GM18858 (cell line): ENCODE measurements around the gene MTG1.
"Not testable (repeated sequence)": the region's sequence is repeated elsewhere in the genome, so short reads cannot be mapped to it uniquely, and the experiment has no call there.

ENCODE experiments used
- ATAC-seq: cut with Tn5 transposase; IDR thresholded peaks from one replicate; pipeline ENCODE4 v1.9.1; 2021; ENCODE audit not compliant: unreplicated experiment

Gene MTG1

DNA sequence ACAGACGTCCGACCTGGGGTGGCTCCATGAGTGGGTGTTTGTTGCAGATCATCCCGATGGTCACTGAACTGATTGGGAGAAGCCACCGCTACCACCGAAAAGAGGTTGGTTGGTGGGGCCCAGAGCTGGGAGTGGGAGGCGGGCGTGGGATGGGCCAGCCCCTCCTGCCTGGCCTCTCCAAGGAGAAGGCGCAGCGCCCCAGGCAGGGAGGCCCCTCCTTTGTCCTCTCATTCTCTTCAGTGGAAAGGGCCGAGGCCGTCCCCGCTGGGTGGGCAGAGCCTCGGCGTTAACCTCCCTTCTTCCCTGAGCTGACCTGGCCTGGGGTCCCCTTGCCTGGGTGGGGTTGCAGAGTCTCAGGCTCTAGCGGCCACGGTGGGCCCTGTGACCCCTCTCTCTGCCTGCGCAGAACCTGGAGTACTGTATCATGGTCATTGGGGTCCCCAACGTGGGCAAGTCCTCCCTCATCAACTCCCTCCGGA is 5.2 kb downstream of the MTG1 start:
- ATAC-seq = no peak

DNA sequence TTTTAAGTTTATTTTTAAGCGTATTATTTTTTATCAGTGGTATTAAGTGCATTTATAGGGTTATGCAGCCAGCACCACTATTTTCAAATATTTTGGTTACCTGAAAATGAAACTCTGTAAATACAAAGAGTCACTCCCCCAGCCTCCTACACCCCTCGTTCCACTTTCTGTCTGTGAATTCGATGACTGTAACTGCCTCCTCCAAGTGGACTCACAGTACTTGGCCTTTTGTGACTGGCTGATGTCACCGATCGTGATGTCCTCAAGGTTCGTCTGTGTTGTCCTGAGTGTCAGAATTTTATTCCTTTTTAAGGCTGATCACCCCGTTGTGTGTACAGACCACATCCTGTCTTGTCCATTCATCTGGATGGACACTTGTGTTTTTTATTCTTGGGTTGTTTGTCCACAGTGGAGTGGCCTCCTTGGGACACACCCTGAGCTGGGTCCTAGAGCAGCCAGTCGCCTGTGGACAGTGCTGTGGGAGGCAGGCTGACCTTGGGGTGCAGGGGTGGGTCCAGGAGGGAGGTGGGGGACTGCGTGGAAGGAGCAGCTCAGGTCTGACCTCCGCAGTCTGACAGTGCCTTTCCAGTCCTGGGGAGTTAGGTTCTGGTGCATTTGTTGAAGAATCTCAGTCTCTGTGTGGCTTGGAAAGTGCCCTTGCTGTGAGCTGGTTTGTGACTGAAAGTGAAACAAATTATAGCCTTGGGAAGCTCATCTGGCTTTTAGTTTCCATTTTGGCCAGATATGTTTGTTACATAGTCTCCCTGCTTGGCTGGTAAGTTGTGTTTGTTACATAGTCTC is 6.9 kb downstream of the MTG1 start:
- ATAC-seq = peak; percentile 58

DNA sequence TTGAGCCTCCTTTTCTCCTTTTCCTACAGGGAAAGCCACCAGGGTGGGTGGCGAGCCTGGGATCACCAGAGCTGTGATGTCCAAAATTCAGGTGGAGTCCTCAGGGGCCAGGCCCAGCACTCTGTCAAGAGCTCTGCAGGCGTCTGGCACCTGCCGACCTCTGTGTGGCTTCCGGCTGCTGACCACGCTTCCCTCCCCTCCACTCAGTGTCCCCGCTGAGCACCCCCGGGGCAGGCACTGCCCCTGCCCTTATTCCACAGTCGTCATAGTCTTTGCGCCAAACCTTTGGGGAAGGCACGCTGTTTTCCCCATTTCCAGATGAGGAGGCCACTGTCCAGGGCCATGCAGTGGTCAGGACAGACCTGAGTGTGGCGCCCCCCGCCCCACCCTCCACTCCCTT is 7.5 kb downstream of the MTG1 start:
- no peak for ATAC-seq

DNA sequence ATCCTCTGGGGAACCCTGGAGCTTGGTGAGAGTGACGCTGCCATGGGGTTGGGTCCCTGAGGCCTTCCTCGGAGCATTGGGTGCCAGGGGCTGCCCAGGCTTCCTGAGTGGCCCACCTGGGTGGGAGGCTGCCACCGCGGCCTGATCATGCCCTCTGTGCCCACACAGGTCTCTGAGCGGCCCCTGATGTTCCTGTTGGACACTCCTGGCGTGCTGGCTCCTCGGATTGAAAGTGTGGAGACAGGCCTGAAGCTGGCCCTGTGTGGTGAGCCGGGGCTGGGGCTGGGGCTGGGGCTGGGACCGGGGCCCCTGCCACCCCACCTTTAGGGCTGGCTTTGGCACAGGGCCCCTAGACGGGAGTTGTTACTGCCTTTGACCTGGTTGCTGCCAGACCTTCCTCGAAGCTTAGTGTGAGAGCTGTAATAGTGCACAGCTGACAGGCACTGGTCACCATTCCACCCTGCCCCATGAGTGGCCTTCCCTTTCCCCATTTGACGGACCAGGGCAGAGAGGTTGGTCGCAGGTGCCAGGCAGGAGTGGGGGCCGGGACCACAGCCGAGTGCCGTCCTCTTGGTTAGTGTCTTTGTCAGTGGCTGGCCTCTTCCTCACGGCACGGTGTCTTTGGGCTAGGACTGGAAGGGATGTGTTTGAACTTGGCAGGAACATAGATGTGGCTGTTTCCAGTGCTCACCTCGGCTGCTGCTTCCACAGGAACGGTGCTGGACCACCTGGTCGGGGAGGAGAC is 8.2 kb downstream of the MTG1 start:
- ATAC-seq = no peak

DNA sequence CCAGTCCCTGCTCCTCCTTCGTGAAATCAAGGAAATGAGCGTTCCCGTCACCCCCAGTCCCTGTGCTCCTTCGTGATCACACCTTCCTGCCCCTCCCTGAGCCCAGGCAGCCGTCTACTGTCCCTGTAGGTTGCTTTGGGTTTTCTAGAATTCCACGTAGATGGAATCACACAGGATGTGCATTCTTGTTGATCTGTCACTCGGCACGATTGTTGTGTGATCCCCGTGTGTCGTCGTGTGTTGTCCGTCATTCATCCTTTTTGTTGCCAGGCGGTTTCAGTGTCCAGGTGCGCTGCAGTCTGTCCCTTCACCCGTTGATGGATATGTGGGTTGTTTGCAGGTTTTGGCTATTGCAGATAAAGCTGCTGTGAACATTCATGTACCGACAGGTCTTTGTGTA is 9.4 kb downstream of the MTG1 start:
- no peak for ATAC-seq

DNA sequence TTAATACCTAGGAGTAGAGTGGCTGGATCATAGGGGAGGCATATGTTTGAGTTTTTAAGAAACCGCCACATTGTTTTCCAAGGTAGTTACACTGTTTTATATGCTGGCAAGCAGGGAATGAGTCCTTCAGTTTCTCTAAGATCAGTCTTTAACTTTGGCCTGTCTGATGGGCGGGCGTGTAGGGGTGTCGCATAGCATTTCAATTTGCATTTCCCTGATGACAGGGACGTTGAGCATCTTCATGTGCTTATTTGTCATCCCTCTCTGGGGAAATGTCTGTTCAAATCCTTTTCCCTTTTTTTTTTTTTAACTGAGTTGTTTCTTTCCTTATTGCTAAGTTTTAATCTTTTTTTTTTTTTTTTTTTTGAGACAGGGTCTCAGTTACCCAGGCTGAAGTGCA is 9.8 kb downstream of the MTG1 start:
- no peak for ATAC-seq

DNA sequence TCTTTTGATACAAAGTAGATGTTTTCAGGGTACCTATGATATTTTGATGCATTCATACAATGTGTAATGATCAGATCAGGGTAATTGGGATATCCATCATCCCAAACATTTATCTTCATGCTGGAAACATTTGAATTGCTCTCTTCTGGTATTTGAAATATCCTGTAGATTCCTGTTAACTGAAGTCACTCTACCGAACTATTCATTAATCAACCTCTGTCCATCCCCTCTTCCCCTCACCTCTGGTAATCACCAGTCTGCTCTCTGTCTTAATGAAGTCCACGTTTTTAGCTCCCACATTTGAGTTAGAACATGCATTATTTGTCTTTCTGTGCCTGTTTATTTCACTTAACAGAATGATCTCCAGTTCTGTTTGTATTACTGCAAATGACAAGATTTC is 11.3 kb downstream of the MTG1 start:
- no peak for ATAC-seq

DNA sequence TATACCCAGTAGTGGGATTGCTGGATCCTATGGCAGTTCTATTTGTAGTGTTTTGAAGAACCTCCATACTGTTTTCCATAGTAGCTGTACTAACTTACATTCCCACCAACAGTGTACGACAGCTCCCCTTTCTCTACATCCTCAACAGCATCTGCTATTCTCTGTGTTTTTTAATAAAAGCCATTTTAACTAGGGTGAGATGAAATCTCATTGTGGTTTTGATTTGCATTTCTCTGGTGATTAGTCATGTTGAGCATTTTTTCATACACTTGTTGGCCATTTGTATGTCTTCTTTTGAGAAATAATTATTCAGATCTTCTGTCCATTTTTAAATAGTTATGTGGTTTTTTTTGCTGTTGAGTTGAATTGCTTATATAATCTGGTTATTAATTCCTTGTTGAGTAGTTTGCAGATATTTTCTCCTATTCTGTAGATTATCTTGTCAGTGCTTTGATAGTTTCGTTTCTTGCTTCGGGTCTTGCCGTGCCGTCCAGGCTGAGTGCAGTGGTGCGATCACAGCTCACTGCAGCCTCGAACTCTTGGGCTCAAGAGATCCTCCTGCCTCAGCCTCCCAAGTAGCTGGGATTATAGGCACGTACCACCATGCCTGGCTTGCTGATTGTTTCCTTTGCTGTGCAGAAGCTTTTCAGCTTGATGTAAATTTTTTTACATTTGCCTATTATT is 12.0 kb downstream of the MTG1 start:
- ATAC-seq = peak; percentile 51

DNA sequence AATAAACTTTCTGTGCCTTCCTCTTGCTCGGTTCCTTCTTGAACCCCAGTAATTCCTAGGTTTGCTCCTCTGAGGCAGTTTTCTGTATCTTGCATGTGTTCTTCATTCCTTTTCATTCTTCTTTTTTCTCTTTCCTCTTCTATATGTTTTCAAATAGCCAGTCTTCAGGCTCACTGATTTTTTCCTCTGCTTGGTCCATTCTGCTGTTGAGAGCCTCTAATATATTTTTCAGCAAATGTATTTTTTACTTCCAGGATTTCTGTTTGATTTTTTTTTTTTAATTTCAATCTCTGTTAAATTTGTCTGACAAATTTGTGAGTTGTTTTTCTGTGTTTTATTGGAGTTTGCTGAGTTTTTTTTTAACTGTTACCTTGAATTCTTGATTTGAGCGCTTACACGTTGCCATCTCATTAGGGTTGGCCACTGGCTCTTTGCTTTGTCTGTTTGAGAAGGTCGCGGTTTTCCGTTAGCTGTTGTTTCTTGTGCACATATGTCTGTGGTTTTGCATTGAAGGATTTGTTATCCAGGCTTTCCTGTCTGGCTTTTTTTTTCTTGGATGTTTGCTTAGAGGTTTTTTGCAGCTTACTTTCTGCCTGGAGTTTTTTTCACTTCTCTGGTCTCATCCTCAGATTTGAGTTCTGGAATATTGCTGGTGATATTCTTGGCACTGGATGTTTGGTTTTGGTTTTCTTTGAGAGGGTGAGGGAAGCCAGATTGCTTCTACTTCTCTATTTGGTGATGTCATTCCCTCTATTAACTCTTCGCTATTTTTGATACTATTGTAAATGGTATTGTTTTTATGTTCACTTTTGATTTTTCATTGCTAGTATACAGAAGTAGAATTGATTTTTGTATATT is 17.8 kb downstream of the MTG1 start:
- ATAC-seq = no peak

DNA sequence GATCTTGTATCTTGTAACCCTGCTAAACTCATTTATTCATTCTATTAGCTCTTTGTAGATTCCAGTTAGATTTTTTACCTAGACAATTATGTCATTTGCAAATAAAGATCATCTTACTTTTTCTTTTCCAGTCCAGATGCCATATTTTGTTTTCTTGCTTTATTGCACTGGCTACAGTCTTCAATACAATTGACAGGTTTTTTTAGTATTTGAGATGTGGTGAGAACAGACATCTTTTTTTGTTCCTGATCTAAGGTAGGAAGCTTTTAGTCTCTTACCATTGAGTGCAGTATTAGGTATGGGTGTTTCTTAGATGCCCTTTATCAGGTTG is 18.4 kb downstream of the MTG1 start:
- no peak for ATAC-seq

DNA sequence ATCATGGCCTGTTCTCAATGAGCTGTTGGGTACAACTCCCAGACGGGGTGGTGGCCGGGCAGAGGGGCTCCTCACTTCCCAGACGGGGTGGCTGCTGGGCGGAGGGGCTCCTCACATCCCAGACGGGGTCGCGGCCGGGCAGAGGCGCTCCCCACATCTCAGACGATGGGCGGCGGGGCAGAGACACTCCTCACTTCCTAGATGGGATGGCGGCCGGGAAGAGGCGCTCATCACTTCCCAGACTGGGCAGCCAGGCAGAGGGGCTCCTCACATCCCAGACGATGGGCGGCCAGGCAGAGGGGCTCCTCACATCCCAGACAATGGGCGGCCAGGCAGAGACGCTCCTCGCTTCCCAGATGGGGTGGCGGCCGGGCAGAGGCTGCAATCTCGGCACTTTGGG is 20.4 kb downstream of the MTG1 start:
- ATAC-seq = not testable (repeated sequence)

DNA sequence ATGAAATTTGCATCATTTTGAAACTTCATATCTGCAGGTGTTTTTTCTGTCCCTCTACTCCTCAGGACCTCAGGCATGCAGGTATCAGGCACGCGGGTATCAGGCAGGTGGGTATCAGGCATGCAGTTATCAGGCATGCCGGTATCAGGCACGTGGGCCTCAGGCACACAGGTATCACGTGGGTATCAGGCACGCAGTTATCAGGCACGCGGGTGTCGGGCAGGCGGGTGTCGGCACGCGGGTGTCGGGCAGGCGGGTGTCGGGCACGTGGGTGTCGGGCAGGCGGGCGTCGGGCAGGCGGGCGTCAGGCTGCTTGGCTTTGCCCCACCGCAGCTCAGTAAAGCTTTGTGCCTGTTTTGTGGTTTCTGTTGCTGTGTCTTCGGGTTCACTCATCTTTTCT is 21.8 kb downstream of the MTG1 start:
- no peak for ATAC-seq

DNA sequence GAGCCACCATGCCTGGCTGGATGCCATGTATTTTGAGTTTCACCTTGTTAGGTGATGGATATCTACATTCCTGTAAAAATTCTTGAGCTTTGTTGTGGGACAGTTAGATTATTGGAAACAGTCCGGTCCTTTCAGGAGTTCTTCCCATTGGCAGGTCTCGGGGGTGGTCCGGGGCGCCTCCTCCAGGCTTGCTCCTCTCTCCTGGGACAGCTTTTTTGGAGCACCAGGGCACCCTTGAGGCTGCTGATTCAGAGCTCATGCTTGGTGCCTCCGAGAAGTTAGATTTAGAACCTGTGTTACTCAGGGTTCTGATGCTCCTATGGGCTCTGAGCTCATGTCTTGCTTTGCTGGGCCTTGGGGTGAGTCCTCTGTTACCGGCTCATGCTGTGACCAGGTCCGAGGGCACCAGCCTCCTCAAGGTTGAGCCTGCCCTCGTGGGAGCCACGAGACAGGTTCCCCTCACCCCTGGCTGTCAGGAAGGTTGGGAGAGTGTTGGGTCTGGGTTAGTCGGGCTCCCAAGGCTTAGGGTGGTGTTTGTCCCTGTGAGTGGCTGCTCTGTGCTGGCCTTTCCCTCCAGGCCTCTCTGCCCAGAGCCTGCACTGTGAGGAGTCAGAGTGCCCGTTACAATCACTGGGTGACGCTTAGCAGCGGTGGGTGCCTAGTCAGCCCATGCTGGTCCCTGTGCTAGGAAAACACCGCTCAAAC is 24.5 kb downstream of the MTG1 start:
- no peak for ATAC-seq

DNA sequence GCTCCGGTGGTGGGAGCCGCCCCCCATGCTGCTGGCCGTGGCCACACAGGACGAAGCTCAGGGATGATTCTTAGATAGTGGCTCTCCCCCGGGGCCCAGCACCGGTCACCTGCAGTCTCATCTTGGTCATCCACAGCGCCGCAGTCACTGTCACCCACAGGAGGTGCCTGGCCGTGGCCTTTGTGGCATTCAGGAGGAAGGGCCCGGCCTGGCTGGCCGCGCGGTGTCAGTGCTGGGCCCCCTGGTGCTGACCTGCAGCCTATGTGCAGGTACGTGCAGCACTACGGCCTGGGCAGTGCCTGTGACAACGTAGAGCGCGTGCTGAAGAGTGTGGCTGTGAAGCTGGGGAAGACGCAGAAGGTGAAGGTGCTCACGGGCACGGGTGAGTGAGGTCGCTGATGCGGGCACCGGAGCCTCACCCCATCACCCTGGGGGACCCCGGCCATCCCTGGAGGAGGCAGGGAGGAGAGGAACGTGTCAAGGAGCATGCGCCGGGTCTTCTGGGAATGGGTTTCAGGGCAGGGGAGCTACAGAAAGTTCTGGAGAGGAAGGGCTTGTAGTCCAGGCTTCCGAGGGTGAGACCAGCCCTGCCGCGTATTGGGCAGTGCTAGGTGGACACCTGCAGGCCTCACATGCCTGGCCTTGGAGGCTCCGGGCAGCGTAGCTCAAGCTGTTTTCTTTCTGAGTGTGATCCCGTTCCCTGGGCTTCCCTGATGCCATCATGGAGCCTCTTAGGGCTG is 25.4 kb downstream of the MTG1 start:
- no peak for ATAC-seq

DNA sequence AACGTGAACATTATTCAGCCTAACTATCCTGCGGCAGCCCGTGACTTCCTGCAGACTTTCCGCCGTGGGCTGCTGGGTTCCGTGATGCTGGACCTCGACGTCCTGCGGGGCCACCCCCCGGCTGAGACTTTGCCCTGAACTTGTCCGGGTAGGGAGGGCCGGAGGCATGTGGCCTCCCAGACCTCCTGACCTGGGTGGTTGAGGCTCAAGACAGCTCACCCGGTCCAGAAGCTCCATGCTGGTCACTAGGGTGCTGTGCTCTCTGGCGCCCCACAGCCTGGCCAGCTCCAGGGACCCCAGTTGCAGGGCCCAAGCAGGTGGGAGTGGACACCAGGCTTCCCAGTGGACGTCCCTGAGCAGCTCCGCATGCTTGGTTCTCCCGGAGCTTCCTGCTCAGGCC is 26.1 kb downstream of the MTG1 start:
- no peak for ATAC-seq

DNA sequence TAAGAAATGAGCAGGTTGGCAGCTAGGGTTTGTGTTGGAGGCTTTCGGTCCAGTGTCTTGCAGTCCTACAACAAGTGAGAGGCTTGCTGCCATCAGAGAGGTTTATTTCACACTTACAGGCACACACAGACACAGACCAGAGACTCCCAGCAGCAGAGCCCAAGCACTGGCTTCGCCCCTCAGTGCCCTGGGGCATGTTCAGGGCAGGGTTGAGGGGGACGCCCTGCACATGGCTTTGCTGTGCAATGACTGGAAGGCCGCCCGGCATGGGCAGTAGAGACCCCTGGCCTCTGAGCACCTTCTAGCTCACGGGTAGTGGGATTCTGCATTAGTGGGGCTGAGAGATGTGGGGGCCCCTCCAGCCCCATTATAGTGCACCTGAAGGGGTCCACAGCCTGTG is 26.6 kb downstream of the MTG1 start:
- no peak for ATAC-seq

DNA sequence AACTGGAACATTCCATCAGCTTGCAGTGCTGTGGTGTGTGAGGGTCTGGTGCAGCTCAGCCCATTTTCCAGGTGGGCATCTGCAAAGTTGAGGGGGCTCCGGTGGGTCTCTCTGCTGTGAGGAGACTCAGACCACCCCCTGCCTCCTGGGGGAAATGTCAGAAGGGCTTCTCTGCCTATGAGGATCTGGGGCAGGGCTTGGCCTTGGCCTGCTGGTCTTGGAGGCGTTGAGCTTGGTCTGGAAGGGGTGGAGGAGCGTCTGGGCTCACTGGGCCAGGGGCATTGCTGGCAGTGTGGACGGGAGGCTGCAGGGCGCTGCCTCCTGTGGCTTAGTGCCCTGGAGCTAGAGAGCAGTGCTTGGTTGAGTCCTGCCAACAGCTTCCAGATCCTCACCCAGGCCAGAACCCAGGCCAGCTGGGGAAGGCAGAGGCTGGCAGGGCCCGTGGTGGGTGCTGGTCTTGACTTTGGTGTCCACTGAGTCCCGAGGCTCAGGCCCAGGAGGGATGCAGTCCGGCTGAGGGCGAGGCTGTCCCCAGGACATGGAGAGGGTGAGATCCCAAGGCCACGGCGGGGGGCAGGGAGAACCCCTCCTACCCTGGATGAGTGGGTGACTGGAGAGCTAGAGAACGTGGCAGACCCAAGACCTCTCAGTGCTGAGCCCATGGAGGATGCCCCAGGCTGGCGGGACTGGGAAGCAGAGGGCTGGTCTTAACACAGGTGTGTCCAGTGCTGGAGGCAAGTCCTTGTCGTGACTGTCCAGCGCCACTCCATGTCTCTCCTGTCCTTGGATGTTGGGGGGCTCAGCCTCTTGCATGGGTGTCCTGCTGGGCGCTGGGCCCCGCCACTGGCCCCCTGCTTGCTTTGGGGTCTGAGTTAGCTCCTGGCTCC is 27.6 kb downstream of the MTG1 start:
- ATAC-seq = no peak

DNA sequence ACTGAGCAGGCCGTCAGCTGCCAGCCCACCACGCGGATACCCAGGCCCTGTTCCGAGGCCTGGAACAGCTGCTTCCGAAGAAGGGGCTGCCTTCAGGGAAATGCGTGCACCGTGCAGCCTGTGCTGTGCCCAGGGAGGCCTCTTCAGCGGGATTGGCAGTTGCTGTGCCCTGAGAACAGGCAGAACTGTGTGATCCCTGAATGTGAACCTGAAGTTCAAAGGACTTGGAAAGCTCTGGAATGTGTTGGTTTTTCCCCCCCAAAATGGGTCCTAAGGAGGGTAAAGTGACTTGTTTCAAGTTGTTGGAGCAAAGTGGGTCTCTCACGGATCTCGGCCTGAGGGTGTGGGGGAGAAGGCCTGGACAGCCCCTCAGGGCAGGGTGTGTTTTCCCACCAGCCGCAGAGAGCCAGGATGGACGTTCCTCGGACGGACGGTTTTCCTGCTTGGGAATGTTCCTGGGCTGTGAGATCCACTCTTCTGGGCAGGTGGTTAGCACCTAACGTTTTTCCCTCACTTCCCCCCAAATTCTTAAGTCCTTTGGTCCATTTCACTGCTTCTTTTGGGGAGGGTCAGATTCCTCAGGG is 28.4 kb downstream of the MTG1 start:
- ATAC-seq = no peak
